Activated CD4-positive, alpha-beta T cell treated with anti-CD3 and anti-CD28 coated beads, Interleukin-2, amount 10 ng/mL, durations not matched to agents 7 days and 5 days (primary cell): ENCODE measurements around the gene AIPL1. TPM values are rescaled to one million over a fixed set of nuclear protein-coding genes. Genes with fewer than 3 reads are reported as not detected.

Source experiments
- CTCF ChIA-PET: fragments of 350-600 bp; sonication (Branson Sonifier 250); formaldehyde crosslinking; loops from one replicate; lab custom pipeline; 2021; ENCODE audit warnings: antibody characterized with exemption; lab: Charles Lee
- POLR2A ChIA-PET: fragments of 350-600 bp; sonication (Branson Sonifier 250); formaldehyde crosslinking; loops from one replicate; lab custom pipeline; 2021; ENCODE audit warnings: antibody characterized with exemption; lab: Charles Lee
- DNase-seq: peaks from one replicate; pipeline ENCODE4 v3.0.0-alpha.2; 2020
- H3K27ac Mint-ChIP-seq: one replicate; pipeline ENCODE4 v1.8.0; 2021; ENCODE audit warnings: mild to moderate bottlenecking, moderate library complexity, mixed read lengths
- H3K27me3 Mint-ChIP-seq: one replicate; pipeline ENCODE4 v1.8.0; 2021; ENCODE audit warnings: mixed read lengths
- H3K36me3 Mint-ChIP-seq: one replicate; pipeline ENCODE4 v1.8.0; 2021; ENCODE audit warnings: low read depth, mixed read lengths
- H3K4me1 Mint-ChIP-seq: one replicate; pipeline ENCODE4 v1.8.0; 2021; ENCODE audit warnings: mixed read lengths
- H3K4me3 Mint-ChIP-seq: one replicate; pipeline ENCODE4 v1.8.0; 2021; ENCODE audit warnings: mild to moderate bottlenecking, moderate library complexity, mixed read lengths
- H3K9me3 Mint-ChIP-seq: one replicate; pipeline ENCODE4 v1.8.0; 2021; ENCODE audit warnings: mixed read lengths
- total RNA-seq, 2 experiments: library from RNA; stranded (reverse); gene quantifications; one replicate each; pipeline ENCODE4 v1.2.3, GENCODE V29; 2021

The AIPL1 gene
- total RNA-seq, 2 experiments from 2014 or later = not detected

DNA sequence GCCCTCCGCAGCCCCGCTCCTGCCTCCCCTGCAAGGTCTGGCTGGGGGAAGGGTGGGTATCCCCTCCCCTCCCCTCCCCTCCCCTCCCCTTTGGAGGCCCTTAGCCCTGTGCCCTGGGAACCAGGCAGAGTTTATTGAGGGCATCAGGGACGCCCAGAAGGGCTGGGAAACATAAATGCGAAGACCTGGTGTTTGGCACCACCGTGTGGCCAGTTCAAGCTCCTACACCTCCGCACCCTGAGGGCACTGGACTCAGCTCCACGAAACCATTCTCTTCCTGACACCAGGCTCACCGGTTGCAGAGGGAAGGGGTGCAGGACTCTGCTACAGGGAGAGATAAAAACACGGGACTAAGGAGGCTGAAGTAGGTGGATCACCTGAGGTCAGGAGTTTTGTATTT, 1.0 kb upstream of the AIPL1 start:
- H3K9me3 Mint-ChIP-seq = peaks cover 7% of the 10 kb centered on the region
- H3K36me3 Mint-ChIP-seq = peaks cover 4% of the 10 kb centered on the region
- no peak overlapping the region for H3K27ac Mint-ChIP-seq
- H3K27me3 Mint-ChIP-seq = peaks cover 61% of the 10 kb centered on the region
- DNase-seq = peak; percentile 71
- no peak overlapping the region for H3K4me3 Mint-ChIP-seq
- ChIA-PET POLR2A (no interaction called here), CTCF (interaction anchor here (1.0 to 1.4 kb wide), 3 partner anchors 9 to 14 kb away, joined by 3 to 4 read pairs (median 3); no protein-coding TSS in a partner anchor)
- H3K4me1 Mint-ChIP-seq = no peaks in the 10 kb centered on the region

DNA sequence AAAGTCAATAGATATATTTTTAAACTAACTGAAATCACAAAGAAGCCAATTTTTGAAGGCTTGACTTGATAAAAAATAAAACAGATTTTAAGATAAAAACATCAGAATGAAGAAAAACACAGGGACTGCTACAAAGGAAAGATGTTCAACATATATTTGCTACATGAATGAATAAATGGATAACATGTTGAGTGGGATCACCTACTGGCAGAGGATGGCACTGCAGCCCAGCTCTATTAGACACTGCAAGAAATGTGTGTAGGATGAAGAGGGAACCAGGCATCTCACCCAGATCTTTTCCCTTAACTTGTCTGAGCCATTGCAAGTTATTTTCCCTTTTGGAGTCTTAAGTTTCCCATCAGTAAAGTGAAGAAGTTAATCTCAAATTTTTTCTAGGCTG, 4.2 kb downstream of the AIPL1 start:
- Mint-ChIP-seq H3K27ac (no peak overlapping the region), H3K9me3 (peaks cover 15% of the 10 kb centered on the region), H3K27me3 (peaks cover 45% of the 10 kb centered on the region), H3K36me3 (peaks cover 12% of the 10 kb centered on the region), H3K4me3 (no peak overlapping the region), H3K4me1 (peaks cover 18% of the 10 kb centered on the region)
- ChIA-PET POLR2A (no interaction called here), CTCF (interaction anchor here (0.6 to 0.9 kb wide), 2 partner anchors 9 to 1377 kb away, joined by 3 read pairs; no protein-coding TSS in a partner anchor)
- no peak for DNase-seq

DNA sequence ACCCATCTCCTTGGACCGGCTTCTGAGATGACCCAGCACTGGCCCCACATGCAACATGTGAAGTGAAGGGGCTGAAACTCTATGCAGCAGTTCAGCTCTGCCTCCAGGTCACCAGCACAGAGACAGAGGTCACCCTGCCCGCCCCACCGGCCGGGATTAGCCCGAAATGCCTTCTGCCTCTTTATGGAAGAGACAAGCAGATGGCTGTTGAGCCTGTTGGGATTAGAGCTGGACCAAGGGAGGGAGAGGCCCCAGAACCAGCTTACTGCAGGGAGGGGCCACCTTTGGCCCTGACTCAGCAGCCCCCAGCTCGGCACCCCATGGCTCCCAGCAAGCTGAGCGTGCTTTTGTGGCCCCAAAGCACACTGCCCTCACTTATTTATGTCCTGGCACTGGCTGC, 5.7 kb downstream of the AIPL1 start:
- CTCF ChIA-PET = no interaction called here
- POLR2A ChIA-PET = no interaction called here

DNA sequence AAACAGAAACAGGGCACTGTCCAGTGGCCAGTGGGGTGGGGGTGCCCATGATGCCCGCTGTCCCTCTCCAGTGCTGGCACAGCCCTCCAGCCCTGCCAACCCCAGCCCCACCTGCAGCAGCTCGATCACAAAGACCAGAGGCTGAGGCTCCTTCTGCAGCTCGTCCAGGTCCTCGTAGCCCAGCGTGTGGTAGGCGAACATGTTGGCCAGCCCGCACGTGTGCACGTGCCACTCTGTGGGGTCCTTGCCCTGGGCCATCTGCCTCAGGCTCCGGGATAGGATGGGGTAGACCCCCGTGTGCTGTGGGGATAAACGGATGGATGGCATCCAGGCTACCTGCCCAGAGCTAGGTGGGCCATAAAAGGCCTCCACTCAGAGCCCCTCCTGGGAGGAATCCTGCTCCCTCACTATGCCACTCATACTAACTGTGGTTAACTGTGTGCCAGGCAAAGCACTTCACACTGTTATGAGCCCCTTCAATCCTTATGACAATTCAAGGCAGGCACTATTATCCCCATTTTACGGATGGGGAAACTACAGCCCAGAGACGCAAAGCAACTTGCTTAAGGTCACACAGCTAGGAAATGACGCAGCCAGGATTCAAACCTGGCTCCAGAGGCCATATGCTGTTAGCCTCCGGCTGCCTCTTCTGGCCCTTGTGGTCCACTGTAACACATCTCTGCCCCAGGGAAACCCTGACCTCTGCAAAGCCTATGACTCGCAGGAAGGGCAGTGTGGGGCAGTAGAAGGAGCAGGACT, 6.5 kb downstream of the AIPL1 start:
- H3K27me3 Mint-ChIP-seq = peaks cover 57% of the 10 kb centered on the region
- peak overlapping the region; percentile 39 for H3K27ac Mint-ChIP-seq
- H3K4me3 Mint-ChIP-seq = no peak overlapping the region
- POLR2A ChIA-PET = no interaction called here
- CTCF ChIA-PET = no interaction called here
- H3K36me3 Mint-ChIP-seq = peaks cover 12% of the 10 kb centered on the region
- peaks cover 18% of the 10 kb centered on the region for H3K4me1 Mint-ChIP-seq
- DNase-seq = no peak
- H3K9me3 Mint-ChIP-seq = peaks cover 15% of the 10 kb centered on the region

More for the DNA sequence above, 5.7 kb downstream of the AIPL1 start:
- H3K27ac Mint-ChIP-seq = no peak overlapping the region
- peaks cover 18% of the 10 kb centered on the region for H3K4me1 Mint-ChIP-seq
- no peak for DNase-seq
- peaks cover 55% of the 10 kb centered on the region for H3K27me3 Mint-ChIP-seq
- H3K4me3 Mint-ChIP-seq = no peak overlapping the region
- H3K9me3 Mint-ChIP-seq = peaks cover 15% of the 10 kb centered on the region
- peaks cover 12% of the 10 kb centered on the region for H3K36me3 Mint-ChIP-seq

DNA sequence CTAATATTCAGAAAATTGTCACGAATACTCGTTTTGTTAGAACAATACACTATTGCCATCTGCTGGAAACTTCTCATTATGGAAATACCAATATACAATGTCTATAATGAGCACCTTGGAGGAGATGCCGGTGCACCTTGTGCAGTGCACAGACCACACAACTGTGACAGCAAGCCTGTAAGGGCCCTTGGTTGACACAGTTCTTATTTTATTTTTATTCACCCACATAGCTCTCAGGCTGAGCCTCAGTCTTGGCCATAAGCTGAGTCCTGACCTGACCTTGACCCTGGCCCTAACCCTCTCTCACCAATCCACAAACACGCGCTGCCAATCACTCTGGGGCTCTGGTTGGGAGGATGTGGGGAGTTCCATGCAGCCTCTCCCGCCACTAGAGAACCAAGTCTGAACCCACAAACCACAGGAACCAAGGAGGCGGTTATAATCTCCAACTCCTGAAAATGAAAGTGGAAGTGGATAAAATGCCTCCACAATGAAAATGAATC, 7.6 kb downstream of the AIPL1 start:
- peak overlapping the region; percentile 52 for H3K4me3 Mint-ChIP-seq
- peaks cover 58% of the 10 kb centered on the region for H3K27me3 Mint-ChIP-seq
- DNase-seq = peak; percentile 88
- CTCF ChIA-PET = interaction anchor here (0.8 to 1.3 kb wide), 2 partner anchors 8 to 116 kb away, joined by 3 to 4 read pairs; no protein-coding TSS in a partner anchor
- H3K27ac Mint-ChIP-seq = peak overlapping the region; percentile 78
- peaks cover 15% of the 10 kb centered on the region for H3K9me3 Mint-ChIP-seq
- POLR2A ChIA-PET = no interaction called here
- peaks cover 12% of the 10 kb centered on the region for H3K36me3 Mint-ChIP-seq
- H3K4me1 Mint-ChIP-seq = peaks cover 18% of the 10 kb centered on the region

DNA sequence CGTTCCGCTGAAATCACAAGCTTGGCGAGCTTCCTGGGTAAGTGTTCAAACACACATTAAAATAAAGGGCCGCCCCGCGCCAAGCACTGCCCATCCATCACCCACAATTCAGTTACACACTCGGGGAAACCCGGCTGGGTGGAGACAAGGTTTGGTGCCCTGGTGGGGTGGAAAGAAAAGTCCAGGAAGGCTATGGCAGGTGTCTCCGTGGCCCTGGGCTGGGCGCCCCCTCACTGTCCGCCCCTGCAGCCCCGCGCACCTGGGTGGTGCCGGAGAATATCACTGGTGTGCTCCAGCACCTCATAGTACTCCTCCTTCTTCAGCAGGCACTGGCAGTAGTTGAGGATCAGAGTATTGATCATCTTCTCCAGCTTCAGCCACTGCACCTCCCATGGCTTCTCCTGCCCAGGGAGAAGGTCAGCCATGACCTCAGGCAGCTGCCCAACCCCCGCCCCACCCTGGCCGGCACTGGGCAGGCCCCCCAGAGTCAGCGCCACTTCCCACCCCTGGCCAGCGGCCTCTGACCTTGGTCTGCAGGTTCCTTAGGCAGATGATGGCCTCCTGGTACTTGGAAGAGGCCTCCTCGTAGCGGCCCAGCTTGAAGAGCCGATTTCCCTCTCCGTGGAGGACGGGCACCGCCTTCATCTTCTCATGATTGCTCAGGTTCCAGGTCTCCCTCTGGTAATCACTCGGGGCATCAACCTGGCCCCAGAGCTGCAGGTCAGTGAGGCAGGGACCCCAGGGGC, 8.4 kb downstream of the AIPL1 start:
- peaks cover 53% of the 10 kb centered on the region for H3K27me3 Mint-ChIP-seq
- POLR2A ChIA-PET = no interaction called here
- no peak for DNase-seq
- H3K36me3 Mint-ChIP-seq = peaks cover 10% of the 10 kb centered on the region
- peaks cover 12% of the 10 kb centered on the region for H3K9me3 Mint-ChIP-seq
- H3K4me3 Mint-ChIP-seq = no peak overlapping the region
- peaks cover 23% of the 10 kb centered on the region for H3K4me1 Mint-ChIP-seq
- CTCF ChIA-PET = interaction anchor here (0.8 to 1.3 kb wide), 2 partner anchors 9 to 115 kb away, joined by 3 to 4 read pairs; no protein-coding TSS in a partner anchor
- H3K27ac Mint-ChIP-seq = no peak overlapping the region

DNA sequence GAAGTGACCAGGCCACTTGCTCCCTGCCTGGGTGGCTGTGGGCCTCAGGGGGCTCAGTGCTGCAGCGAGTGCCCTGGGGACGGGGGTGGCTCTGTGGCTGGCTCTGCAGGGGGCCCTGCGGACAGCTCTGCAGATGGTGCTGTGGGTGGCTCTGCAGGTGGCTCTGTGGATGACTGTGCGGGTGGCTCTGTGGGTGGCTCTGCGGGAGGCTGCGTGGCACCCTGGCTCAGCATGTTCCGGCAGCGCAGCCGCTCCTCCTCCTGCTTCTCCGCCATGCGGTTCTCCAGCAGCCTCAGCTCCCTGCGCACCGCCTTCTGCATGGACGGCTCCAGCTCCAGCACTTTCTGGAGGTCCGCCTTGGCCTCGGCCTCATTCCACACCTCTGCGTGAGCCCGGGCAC, 9.5 kb downstream of the AIPL1 start:
- peaks cover 23% of the 10 kb centered on the region for H3K4me1 Mint-ChIP-seq
- ChIA-PET CTCF (interaction anchor here (1.6 kb wide), 1 partner anchor 841 kb away, joined by 4 read pairs; the partner anchor contains the start of gene NLRP1), POLR2A (interaction anchor here (0.7 kb wide), 1 partner anchor 27 kb away, joined by 4 read pairs; no protein-coding TSS in a partner anchor)
- peaks cover 4% of the 10 kb centered on the region for H3K9me3 Mint-ChIP-seq
- peaks cover 4% of the 10 kb centered on the region for H3K36me3 Mint-ChIP-seq
- no peak overlapping the region for H3K4me3 Mint-ChIP-seq
- no peak overlapping the region for H3K27ac Mint-ChIP-seq
- DNase-seq = no peak
- peaks cover 49% of the 10 kb centered on the region for H3K27me3 Mint-ChIP-seq

DNA sequence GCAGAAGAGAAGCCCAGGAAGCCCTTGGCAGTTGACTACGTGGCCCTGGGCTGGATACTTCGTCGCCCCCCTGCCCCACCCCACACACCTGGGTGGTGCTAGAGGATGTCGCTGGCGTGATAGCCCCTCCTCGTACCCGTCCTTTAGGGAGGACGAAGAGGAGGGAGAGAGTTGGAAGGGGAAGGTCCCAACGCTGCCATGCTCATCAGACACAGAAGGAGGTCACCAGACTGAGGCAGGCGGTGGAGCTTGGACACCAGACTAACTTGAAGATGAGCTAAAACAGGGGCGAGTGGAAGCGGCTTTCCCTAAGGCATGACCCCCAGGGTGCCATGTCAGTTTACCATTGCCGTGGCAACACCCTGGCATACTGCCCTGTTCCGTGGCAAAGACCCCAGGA, 11.0 kb downstream of the AIPL1 start:
- ChIA-PET CTCF (interaction anchor here (0.6 to 1.6 kb wide), 2 partner anchors 495 to 839 kb away, joined by 3 to 4 read pairs; partner anchors contain the start of gene NLRP1), POLR2A (no interaction called here)
- no peak overlapping the region for H3K27ac Mint-ChIP-seq
- no peak overlapping the region for H3K4me3 Mint-ChIP-seq
- peaks cover 48% of the 10 kb centered on the region for H3K27me3 Mint-ChIP-seq
- no peaks in the 10 kb centered on the region for H3K36me3 Mint-ChIP-seq
- no peaks in the 10 kb centered on the region for H3K9me3 Mint-ChIP-seq
- no peak for DNase-seq
- peaks cover 23% of the 10 kb centered on the region for H3K4me1 Mint-ChIP-seq

DNA sequence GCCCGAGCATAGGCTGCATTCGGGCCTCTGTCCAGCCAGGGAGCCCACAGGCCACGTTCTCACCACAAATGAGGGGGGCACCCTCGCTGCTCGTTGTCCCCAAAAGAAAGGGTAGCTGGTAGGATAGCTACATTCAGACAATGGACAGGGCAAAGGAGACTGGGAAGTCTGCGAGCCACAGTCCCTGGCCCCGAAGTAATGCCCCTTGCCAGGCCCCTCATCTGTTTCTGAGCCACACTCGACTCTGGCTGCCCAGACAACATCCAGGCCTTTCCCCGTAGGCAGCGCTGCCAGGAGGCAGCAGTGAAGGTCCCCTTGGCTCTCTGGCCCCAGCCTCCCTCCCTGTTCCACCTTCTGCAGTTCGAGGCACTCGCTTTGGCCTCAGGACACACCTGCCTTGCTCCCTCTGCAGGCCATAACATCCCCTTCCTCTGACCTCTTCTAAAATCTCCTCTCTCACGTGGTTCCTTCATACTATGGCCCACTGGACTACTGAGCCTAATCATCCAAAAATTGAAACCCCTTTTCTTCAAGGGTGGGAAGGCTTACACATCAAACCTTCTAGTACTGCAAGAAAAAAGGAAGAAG, 12.2 kb downstream of the AIPL1 start:
- DNase-seq = no peak
- Mint-ChIP-seq H3K27me3 (peaks cover 48% of the 10 kb centered on the region), H3K36me3 (no peaks in the 10 kb centered on the region), H3K27ac (no peak overlapping the region), H3K4me3 (no peak overlapping the region), H3K9me3 (no peaks in the 10 kb centered on the region), H3K4me1 (peaks cover 15% of the 10 kb centered on the region)
- ChIA-PET CTCF (no interaction called here), POLR2A (interaction anchor here (0.6 kb wide), 1 partner anchor 12 kb away, joined by 3 read pairs; no protein-coding TSS in a partner anchor)

DNA sequence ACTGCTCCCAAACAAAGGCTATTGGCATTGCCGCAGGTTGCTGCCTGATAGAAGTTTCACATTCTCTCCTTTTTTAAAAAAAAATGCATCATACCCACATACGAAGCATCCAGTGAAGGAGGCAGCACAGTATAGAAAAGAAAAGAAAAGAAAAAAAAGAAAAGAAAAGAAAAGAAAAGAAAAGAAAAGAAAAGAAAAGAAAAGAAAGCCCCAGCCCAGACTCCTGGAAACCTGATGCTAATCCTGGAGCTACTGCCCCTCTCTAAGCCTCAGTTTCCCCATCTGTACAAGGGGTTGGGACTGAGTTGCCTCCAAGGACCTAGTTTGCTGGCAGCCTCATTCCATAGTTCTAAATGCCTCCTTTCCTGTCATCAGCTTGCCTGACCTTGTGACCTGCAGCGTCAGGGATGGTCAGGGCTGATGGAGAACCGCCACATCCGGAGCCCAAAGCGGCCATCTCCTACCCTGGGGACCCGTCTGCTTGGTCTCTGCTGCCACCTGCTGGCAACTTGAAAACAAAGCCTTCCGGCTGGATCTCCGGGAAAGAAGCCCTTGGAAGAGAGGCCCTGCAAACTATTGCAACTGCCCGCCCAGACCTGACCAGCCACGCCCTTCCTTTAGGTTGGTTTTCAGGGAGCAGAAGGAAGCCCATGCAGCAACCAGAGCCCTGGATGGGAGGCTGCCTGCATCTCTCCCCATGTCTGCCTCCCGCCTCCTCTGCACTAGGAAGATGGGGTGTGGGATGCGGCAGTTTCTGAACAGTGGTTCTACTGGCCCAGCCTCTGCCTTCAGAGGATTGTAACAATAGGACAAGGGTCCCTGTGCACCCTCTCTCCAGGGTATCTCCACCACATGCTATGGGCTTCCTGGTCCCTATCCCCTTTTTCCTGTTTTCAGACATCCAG, 13.0 kb downstream of the AIPL1 start:
- DNase-seq = peak; percentile 77
- Mint-ChIP-seq H3K27ac (no peak overlapping the region), H3K27me3 (peaks cover 45% of the 10 kb centered on the region), H3K4me3 (no peak overlapping the region), H3K9me3 (no peaks in the 10 kb centered on the region), H3K4me1 (peaks cover 7% of the 10 kb centered on the region), H3K36me3 (no peaks in the 10 kb centered on the region)
- CTCF ChIA-PET = no interaction called here
- POLR2A ChIA-PET = interaction anchor here (0.5 kb wide), 1 partner anchor 646 kb away, joined by 8 read pairs; no protein-coding TSS in a partner anchor

DNA sequence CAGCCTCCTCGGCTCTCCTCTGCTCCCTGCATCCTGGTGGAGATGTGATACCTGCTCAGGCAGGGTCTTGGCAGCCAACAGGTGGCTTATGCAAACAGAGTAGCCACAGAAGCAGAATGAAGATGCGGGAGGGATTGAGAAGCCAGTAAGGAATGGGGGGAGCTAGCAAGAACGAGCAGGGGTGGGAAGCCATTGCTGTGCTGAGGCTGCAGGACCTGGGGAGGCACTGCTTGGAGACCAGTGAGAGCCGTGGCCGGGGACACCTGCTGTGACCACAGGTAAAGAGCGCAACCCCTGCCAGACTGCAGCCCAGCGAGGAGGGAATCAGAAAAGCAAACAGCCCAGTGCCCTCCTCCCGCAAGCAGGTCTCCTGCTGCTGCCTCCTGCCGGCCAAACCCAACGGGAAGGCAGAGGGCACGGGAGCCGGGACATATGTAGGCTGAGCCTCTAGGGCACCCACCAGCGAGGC, 14.7 kb downstream of the AIPL1 start:
- ChIA-PET POLR2A (interaction anchor here (0.6 kb wide), 1 partner anchor 712 kb away, joined by 4 read pairs; no protein-coding TSS in a partner anchor), CTCF (no interaction called here)
- Mint-ChIP-seq H3K36me3 (no peaks in the 10 kb centered on the region), H3K9me3 (no peaks in the 10 kb centered on the region), H3K27ac (no peak overlapping the region), H3K27me3 (peaks cover 39% of the 10 kb centered on the region), H3K4me3 (no peak overlapping the region), H3K4me1 (peaks cover 5% of the 10 kb centered on the region)
- no peak for DNase-seq
